Activated CD8-positive, alpha-beta memory T cell treated with anti-CD3 and anti-CD28 coated beads for 24 hours (primary cell): ENCODE data around the gene CBARP.
"Not testable (repeated sequence)": the region's sequence is repeated elsewhere in the genome, so short reads cannot be mapped to it uniquely, and the experiment has no call there.

Source experiments
- DNase-seq: peaks from one replicate; pipeline ENCODE4 v3.0.0-alpha.2; 2020

Gene CBARP

GRCh38 chr19:1225440-1226226 is 12.2 kb downstream of the CBARP start:
- no peak for DNase-seq

- DNase-seq = no peak
Measured at GRCh38 chr19:1224847-1225246, 13.0 kb downstream of the CBARP start.

GRCh38 chr19:1224047-1224825 is 13.6 kb downstream of the CBARP start:
- DNase-seq = no peak

DNA sequence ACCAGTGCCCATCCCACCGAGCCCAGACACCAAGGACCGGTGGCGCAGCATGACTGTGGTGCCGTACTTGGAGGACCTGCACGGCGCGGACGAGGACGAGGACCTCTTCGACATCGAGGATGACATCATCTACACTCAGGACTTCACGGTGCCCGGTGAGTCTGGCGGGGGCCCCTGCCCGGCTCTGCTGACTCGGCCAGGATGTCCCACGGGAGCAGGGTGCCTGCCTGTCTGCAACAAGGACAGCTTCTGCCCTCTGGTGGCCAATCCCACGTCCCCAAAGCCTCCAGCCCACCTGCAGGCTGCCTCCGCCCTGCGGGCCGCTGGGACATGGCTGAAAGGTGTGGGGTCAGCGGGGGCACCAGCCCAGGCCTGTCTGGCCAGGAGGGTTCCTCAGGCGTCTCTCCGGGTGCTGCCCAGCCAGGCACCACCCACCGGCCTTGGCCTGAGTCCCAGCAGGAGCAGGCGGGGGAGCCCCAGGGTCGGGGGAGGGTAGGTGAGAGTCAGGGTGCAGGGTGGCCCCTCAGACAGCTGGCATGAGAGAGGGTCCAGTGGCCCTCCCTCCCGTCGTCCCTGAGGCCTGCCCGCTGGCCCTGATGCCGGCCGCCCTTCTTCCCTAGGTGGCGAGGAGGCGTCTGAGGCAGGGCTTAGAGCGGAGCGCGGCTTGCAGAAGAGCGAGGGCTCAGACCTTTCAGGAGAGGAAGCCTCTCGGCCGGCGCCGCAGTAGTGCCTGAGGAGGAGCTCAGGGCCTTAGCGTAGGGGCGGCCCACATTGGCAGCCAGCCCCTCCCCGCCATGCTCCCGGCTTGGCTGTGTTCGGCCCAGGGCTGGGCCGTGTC is 14.6 kb downstream of the CBARP start:
- DNase-seq = no peak

DNA sequence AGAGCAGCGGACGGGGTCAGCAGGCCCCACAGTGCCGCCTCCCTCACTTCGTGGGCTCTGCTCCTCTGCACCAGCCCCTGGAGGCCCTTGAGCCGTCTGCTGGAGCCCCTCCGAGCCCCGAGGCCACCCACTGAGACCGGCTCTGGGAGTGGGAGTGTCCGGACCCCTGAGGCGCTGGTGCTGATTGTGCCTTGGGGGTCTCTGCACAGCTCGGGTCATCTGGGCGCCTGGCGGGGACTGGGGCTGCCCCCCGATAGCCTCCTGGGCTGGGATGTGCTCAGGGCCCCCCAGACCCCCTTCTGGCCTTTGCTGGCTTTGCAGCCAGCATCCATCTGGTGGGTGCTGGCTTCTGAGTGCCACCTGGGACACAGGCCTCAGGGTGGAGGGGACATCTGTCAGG is 15.4 kb downstream of the CBARP start:
- DNase-seq = no peak

DNA sequence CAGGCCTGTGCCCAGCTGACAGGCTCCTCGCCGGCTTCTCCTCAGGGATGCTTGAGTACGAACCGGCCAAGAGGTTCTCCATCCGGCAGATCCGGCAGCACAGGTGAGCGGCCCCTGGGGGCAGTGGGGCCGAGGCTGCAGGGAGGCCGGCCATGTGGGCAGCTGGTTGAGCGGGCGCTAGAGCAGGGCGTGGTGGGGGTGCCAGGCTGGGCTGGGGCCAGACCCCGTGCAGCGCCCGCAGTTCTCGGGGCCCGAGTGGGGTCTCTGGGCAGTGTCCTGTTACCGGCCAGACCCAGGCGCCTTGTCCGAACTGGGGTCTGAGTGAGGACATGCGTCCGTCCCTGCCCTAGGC is 15.9 kb downstream of the CBARP start:
- DNase-seq = no peak

- no peak for DNase-seq
Measured at GRCh38 chr19:1220976-1221903, 16.6 kb downstream of the CBARP start.

GRCh38 chr19:1220477-1220930 is 17.3 kb downstream of the CBARP start:
- no peak for DNase-seq

- no peak for DNase-seq
Measured at GRCh38 chr19:1219786-1220476, 17.9 kb downstream of the CBARP start.

- no peak for DNase-seq
Measured at GRCh38 chr19:1218751-1219567, 18.8 kb downstream of the CBARP start.

DNA sequence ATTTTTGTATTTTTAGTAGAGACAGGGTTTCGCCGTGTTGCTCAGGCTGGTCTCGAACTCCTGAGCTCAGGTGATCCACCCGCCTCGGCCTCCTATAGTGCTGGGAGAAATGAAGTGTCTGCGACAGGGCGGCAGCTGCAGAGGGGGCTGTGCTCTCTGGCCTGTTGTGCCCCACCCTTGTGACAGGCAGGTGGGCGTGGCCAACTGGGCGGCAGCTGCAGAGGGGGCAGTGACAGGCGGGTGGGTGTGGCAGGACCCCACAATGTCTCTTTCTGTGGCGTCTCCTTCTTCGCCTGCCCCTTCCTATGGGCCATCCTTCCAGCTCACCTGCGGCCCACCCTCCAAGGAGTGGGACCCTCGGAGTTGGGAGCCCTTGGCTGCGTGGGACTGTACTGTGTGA is 20.4 kb downstream of the CBARP start:
- DNase-seq = no peak

GRCh38 chr19:1216756-1217155 is 21.0 kb downstream of the CBARP start:
- DNase-seq = no peak

DNA sequence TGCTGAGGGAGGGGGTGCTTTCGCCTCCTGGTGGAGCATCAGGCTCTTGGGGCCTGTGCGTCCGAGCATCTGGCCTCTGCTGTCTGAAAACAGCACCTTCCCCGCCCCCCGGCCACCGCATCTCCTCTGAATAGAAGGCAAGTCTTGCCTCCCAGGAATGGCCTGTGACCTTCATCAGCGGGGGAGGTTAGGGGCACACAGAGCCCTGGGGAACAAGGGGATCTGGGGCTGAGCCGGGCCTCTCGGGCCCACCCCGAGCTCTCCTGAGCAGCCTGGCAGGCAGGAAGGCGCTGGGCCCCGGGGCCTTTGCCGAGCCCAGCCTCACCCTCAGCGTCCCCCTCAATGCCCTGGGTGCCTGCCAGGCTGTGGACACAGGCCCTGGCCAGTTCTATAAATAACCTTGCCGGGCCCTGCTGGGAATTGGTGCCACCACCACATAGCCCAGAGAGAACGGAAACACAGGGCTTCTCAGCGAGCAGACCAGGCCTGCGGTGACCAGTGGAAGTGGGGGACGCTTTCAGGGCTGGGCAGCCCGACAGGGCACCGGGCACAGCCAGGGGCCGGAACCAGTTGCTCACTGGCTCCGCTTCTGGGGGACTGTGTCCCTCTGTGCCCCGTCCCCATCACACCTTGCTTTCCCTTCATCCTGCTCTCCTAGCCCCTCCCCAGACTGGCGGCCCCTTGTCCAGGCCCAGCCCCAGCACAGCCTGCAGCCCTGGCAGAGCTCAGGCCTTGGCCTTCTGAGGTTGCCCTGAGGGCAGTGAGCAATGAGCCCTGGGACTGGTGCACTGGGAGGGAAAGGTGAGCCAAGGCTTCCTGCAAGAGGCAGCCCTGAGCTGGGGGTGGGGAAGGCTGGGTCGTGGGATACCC is 22.7 kb downstream of the CBARP start:
- no peak for DNase-seq

GRCh38 chr19:1214299-1214861 is 23.4 kb downstream of the CBARP start:
- no peak for DNase-seq

- no peak for DNase-seq
Measured at GRCh38 chr19:1213391-1214286, 24.2 kb downstream of the CBARP start.

DNA sequence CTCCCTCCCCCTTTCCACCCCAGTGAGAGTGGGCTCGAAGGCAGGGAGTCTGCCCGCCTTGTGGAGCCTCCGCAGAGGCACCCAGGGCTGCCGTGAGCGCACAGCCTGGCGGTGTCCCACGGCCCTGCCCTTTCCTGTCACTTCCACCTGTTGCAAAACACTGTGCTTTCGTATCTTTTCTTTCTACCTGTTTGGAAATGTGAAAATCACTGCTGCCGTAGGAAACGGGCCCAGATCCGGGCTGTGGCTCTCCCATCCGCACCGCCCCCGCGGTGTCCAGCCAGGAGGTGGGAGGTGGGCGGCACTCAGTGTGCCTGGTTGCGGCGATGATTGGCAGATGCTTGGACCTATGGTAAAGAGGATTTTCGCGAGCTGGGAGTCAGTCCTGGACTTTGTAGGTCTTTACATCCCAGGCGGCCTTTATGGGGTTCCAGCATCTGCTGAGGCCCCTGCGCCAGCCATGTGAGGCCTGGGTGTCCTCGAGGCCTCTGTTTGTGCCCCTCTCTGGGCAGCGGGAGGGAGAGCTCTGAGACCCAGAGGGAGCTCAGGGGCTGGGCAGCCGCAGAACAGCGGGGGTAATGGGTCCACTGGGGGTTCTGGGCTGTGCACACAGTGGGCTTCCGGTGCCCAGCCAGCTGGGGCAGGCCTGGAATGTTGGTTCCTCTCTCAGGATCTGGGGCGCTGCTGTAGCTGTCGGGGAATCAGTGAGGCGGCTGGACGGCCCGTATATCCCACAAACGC is 26.1 kb downstream of the CBARP start:
- DNase-seq = no peak

GRCh38 chr19:1210227-1210538 is 27.6 kb downstream of the CBARP start:
- DNase-seq = no peak

GRCh38 chr19:1208830-1209229 is 29.0 kb downstream of the CBARP start:
- not testable (repeated sequence) for DNase-seq
